Motor neuron (in vitro differentiated cells): ENCODE results near the gene NGRN. TPM values are rescaled to one million over a fixed set of nuclear protein-coding genes. Genes with fewer than 3 reads are reported as not detected.
"Not testable (repeated sequence)": the region's sequence is repeated elsewhere in the genome, so short reads cannot be mapped to it uniquely, and the experiment has no call there.

Source experiments
- ATAC-seq, 8 experiments: fragments of 200-7000 bp; cut with Tn5 transposase; replicated peaks in 6 of 8; 2 replicates each; pipeline ENCODE4 v1.8.0; 2021; ENCODE audit warnings: mild to moderate bottlenecking in 8 of 8, moderate library complexity in 8 of 8
- H3K27ac ChIP-seq, 2 donors: fragments of 250-450 bp; sonication (Bioruptor Pico); 2 replicates each; pipeline ENCODE4 v1.9.0; 2021; ENCODE audit warnings: antibody characterized with exemption in 2 of 2, mild to moderate bottlenecking in 2 of 2, moderate library complexity in 1 of 2
- H3K4me1 ChIP-seq, 2 donors: fragments of 250-450 bp; sonication (Bioruptor Pico); replicated peaks in 1 of 2; 2 replicates each; pipeline ENCODE4 v1.6.1; 2021; ENCODE audit warnings: antibody characterized with exemption in 2 of 2, mild to moderate bottlenecking in 2 of 2, moderate library complexity in 1 of 2
- H3K4me3 ChIP-seq, 5 donors: fragments of 250-450 bp; sonication (Bioruptor Pico); 2 replicates each; pipeline ENCODE4 v1.9.0; 2021; ENCODE audit warnings: antibody characterized with exemption in 5 of 5, mild to moderate bottlenecking in 5 of 5, moderate library complexity in 4 of 5
- WGBS, 10 experiments: fragments of 450-650 bp; shearing (Covaris generic); methylation state at CpG; one replicate each; pipeline ENCODE4 v1.0.0; 2022; 5-methylcytosine and 5-hydroxymethylcytosine counted together
- in situ Hi-C, 9 experiments: fragments of 400-800 bp; cut with MboI; loops; one replicate each; pipeline ENCODE4 v1.15.0; 2021; ENCODE audit warnings: low sequenced_read_pairs in 9 of 9, low pct_unique_long_range_greater_than_20kb in 2 of 9; ENCODE audit not compliant: unreplicated experiment in 9 of 9
- total RNA-seq, 8 experiments: library from RNA; unstranded; fragments of 300-600 nt; gene quantifications; 2 replicates each; pipeline versions ENCODE4 v1.2.3 to v1.2.4, GENCODE V29; 2022

Gene NGRN
- total RNA-seq, 8 experiments from 2014 or later: 53.7 to 168 (median 144) TPM

GRCh38 chr15:90294601-90295269 lies 29.3 kb downstream of the NGRN start:
- in situ Hi-C loops: no loop called here
- peak in 2 of 8 experiments; percentile 16 to 41 for ATAC-seq
- Histone ChIP-seq H3K4me1 (no peaks in the 10 kb centered on the region), H3K27ac (no peak overlapping the region), H3K4me3 (no peak overlapping the region)
- 40 to 100% (median 50%) methylated on average over 1 to 4 of the region's 16 CpGs; no CpG with 5 or more reads in 6 of the 10 experiments for WGBS, 10 experiments

- H3K4me1 ChIP-seq: no peaks in the 10 kb centered on the region
- no peak overlapping the region for H3K4me3 ChIP-seq
- peak in 5 of 8 experiments; percentile 12 to 48 (median 23) for ATAC-seq
- in situ Hi-C loops: no loop called here
- WGBS, 10 experiments: 0 to 79% (median 52%) methylated on average over 1 to 5 of the region's 10 CpGs; no CpG with 5 or more reads in 5 of the 10 experiments
- no peak overlapping the region for H3K27ac ChIP-seq
These were observed 29.8 kb downstream of the NGRN start for GRCh38 chr15:90295270-90295648.

GRCh38 chr15:90296316-90296884 lies 30.9 kb downstream of the NGRN start:
- H3K4me1 ChIP-seq, H3K27ac ChIP-seq, H3K4me3 ChIP-seq, ATAC-seq, in situ Hi-C loops: not testable (repeated sequence)
- 25 to 100% (median 72%) methylated on average over 1 to 4 of the region's 4 CpGs; no CpG with 5 or more reads in 2 of the 10 experiments for WGBS, 10 experiments

GRCh38 chr15:90297021-90297420 lies 31.5 kb downstream of the NGRN start:
- no peak overlapping the region for H3K4me3 ChIP-seq
- no peak for ATAC-seq
- in situ Hi-C loops: no loop called here
- H3K27ac ChIP-seq: no peak overlapping the region
- 60 to 100% (median 100%) methylated on average over 1 to 4 of the region's 4 CpGs for WGBS, 10 experiments
- peaks cover 2 to 4% of the 10 kb centered on the region in 2 donors for H3K4me1 ChIP-seq

- Histone ChIP-seq H3K4me3 (no peak overlapping the region), H3K27ac (no peak overlapping the region), H3K4me1 (peaks cover 4 to 6% of the 10 kb centered on the region in 2 donors)
- 42 to 100% (median 85%) methylated on average over 2 to 5 of the region's 9 CpGs; no CpG with 5 or more reads in 5 of the 10 experiments for WGBS, 10 experiments
- in situ Hi-C loops: loop anchor here in 2 of 9 experiments (25.0 kb wide), 2 partner anchors 187 to 587 kb away; partner anchors contain the start of gene FES (in 2 of the 2)
- ATAC-seq: no peak
These were observed 35.1 kb downstream of the NGRN start for GRCh38 chr15:90300541-90300940.

- H3K4me1 ChIP-seq: peaks cover 4 to 6% of the 10 kb centered on the region in 2 donors
- peak in 5 of 8 experiments; percentile 22 to 82 (median 40) for ATAC-seq
- no peak overlapping the region for H3K4me3 ChIP-seq
- in situ Hi-C loops: loop anchor here in 2 of 9 experiments (25.0 kb wide), 2 partner anchors 186 to 586 kb away; partner anchors contain the start of gene FES (in 2 of the 2)
- H3K27ac ChIP-seq: no peak overlapping the region
- WGBS, 10 experiments: 8 to 92% (median 73%) methylated on average over 1 to 11 of the region's 21 CpGs; no CpG with 5 or more reads in 5 of the 10 experiments
These were observed 35.7 kb downstream of the NGRN start for GRCh38 chr15:90300988-90301706.

- WGBS, 10 experiments: 15 to 80% (median 39%) methylated on average over 1 to 8 of the region's 8 CpGs; no CpG with 5 or more reads in 1 of the 10 experiments
- Histone ChIP-seq H3K4me1 (peaks cover 4 to 10% of the 10 kb centered on the region in 2 donors), H3K27ac (no peak overlapping the region), H3K4me3 (no peak overlapping the region)
- in situ Hi-C loops: loop anchor here in 2 of 9 experiments (25.0 kb wide), 2 partner anchors 185 to 585 kb away; partner anchors contain the start of gene FES (in 2 of the 2)
- ATAC-seq: peak in 1 of 8 experiments; percentile 38
These were observed 36.3 kb downstream of the NGRN start for GRCh38 chr15:90301707-90302300.

- peaks cover 4 to 26% of the 10 kb centered on the region in 2 donors for H3K4me1 ChIP-seq
- 83 to 100% (median 98%) methylated on average over 1 to 12 of the region's 14 CpGs; no CpG with 5 or more reads in 2 of the 10 experiments for WGBS, 10 experiments
- in situ Hi-C loops: loop anchor here in 2 of 9 experiments (25.0 kb wide), 2 partner anchors 182 to 582 kb away; partner anchors contain the start of gene FES (in 2 of the 2)
- H3K27ac ChIP-seq, ATAC-seq, H3K4me3 ChIP-seq: not testable (repeated sequence)
These were observed 39.9 kb downstream of the NGRN start for GRCh38 chr15:90305355-90305754.

- WGBS, 10 experiments: 62 to 100% (median 88%) methylated on average over 1 to 3 of the region's 3 CpGs; no CpG with 5 or more reads in 1 of the 10 experiments
- in situ Hi-C loops: loop anchor here in 2 of 9 experiments (25.0 kb wide), 2 partner anchors 181 to 581 kb away; partner anchors contain the start of gene FES (in 2 of the 2)
- H3K27ac ChIP-seq: no peak overlapping the region
- ATAC-seq: no peak
- H3K4me3 ChIP-seq: no peak overlapping the region
- peaks cover 4 to 26% of the 10 kb centered on the region in 2 donors for H3K4me1 ChIP-seq
These were observed 40.5 kb downstream of the NGRN start for GRCh38 chr15:90305932-90306331.

- in situ Hi-C loops: loop anchor here in 2 of 9 experiments (25.0 kb wide), 2 partner anchors 181 to 581 kb away; partner anchors contain the start of gene FES (in 2 of the 2)
- WGBS, 10 experiments: 6 to 83% (median 71%) methylated on average over 2 to 5 of the region's 6 CpGs; no CpG with 5 or more reads in 1 of the 10 experiments
- H3K27ac ChIP-seq: no peak overlapping the region
These were observed 41.1 kb downstream of the NGRN start for GRCh38 chr15:90306560-90306959.

GRCh38 chr15:90307661-90308060 lies 42.2 kb downstream of the NGRN start:
- Histone ChIP-seq H3K27ac (no peak overlapping the region), H3K4me3 (no peak overlapping the region), H3K4me1 (peaks cover 4 to 26% of the 10 kb centered on the region in 2 donors)
- in situ Hi-C loops: loop anchor here in 2 of 9 experiments (25.0 kb wide), 2 partner anchors 180 to 580 kb away; partner anchors contain the start of gene FES (in 2 of the 2)
- no peak for ATAC-seq
- WGBS, 10 experiments: 38 to 100% (median 100%) methylated on average over 1 to 2 of the region's 2 CpGs; no CpG with 5 or more reads in 3 of the 10 experiments

More at GRCh38 chr15:90306560-90306959, 41.1 kb downstream of the NGRN start:
- Histone ChIP-seq H3K4me1 (peaks cover 4 to 26% of the 10 kb centered on the region in 2 donors), H3K4me3 (no peak overlapping the region)
- no peak for ATAC-seq

GRCh38 chr15:90309020-90309419 lies 43.5 kb downstream of the NGRN start:
- WGBS, 10 experiments: 48 to 84% (median 59%) methylated on average over 1 to 4 of the region's 4 CpGs; no CpG with 5 or more reads in 5 of the 10 experiments
- Histone ChIP-seq H3K27ac (no peak overlapping the region), H3K4me3 (no peak overlapping the region), H3K4me1 (peaks cover 4 to 26% of the 10 kb centered on the region in 2 donors)
- in situ Hi-C loops: loop anchor here in 2 of 9 experiments (25.0 kb wide), 2 partner anchors 178 to 578 kb away; partner anchors contain the start of gene FES (in 2 of the 2)
- peak in 5 of 8 experiments; percentile 15 to 90 (median 73) for ATAC-seq
